K562 (cell line): ENCODE results near the gene NR3C1. TPM values are rescaled to one million over a fixed set of nuclear protein-coding genes. Genes with fewer than 3 reads are reported as not detected.

Experiments used
- CEBPB ChIP-seq: fragments of 450-650 bp; IDR thresholded peaks from 2 replicates; pipeline ENCODE4 v1.6.1; 2016; ENCODE audit warnings: missing genetic modification characterization, missing compliant biosample characterization
- ELF1 ChIP-seq: fragments of 200-800 bp; sonication (Bioruptor generic); IDR thresholded peaks from 2 replicates; pipeline ENCODE4 v1.6.1; 2016; ENCODE audit warnings: missing genetic modification characterization, missing compliant biosample characterization
- ELF2 ChIP-seq: fragments of 250-450 bp; sonication (Bioruptor Pico); IDR thresholded peaks from 2 replicates; pipeline ENCODE4 v1.5.0; 2021; ENCODE audit warnings: mild to moderate bottlenecking
- ELF4 ChIP-seq: fragments of 450-650 bp; formaldehyde crosslinking; IDR thresholded peaks from 2 replicates; pipeline ENCODE4 v1.4.0; 2022; ENCODE audit warnings: missing genetic modification characterization
- ESRRB ChIP-seq: fragments of 250-450 bp; sonication (Bioruptor Pico); IDR thresholded peaks from 2 replicates; pipeline ENCODE4 v1.5.0; 2020; ENCODE audit warnings: mild to moderate bottlenecking, moderate library complexity, borderline replicate concordance
- FOS ChIP-seq: IDR thresholded peaks from 3 replicates; pipeline ENCODE4 v1.6.1; 2011; ENCODE audit not compliant: insufficient read length; ENCODE audit errors: extremely low read depth
- HDAC6 ChIP-seq: IDR thresholded peaks from 2 replicates; pipeline ENCODE4 v1.6.1; 2012; ENCODE audit warnings: low read depth, mild to moderate bottlenecking, control low read depth, inconsistent platforms, low read length, moderate library complexity
- HDAC8 ChIP-seq: fragments of 450-650 bp; IDR thresholded peaks from 2 replicates; pipeline ENCODE4 v1.6.1; 2016; ENCODE audit warnings: mild to moderate bottlenecking, missing genetic modification characterization, moderate library complexity, missing compliant biosample characterization
- MTF1 ChIP-seq: fragments of 250-450 bp; sonication (Bioruptor Pico); IDR thresholded peaks from 2 replicates; pipeline ENCODE4 v1.9.0; 2021; ENCODE audit warnings: moderate library complexity, mild to moderate bottlenecking, inconsistent platforms, borderline replicate concordance
- OTX1 ChIP-seq: fragments of 450-650 bp; formaldehyde crosslinking; IDR thresholded peaks from 2 replicates; pipeline ENCODE4 v1.4.0; 2022; ENCODE audit warnings: mild to moderate bottlenecking
- SIN3B ChIP-seq: fragments of 450-650 bp; IDR thresholded peaks from 2 replicates; pipeline ENCODE4 v1.6.1; 2017; ENCODE audit warnings: low read depth, mild to moderate bottlenecking, moderate library complexity
- SMAD3 ChIP-seq: fragments of 450-650 bp; formaldehyde crosslinking; conservative IDR thresholded peaks from 2 replicates; pipeline ENCODE4 v1.4.0; 2020; ENCODE audit warnings: mild to moderate bottlenecking
- SRSF7 ChIP-seq: fragments of 200-400 bp; formaldehyde crosslinking; optimal IDR thresholded peaks from 2 replicates; pipeline ENCODE3; 2017; ENCODE audit warnings: mild to moderate bottlenecking, low read depth, low read length
- TBL1XR1 ChIP-seq, 2 experiments: IDR thresholded peaks; 2 replicates each; pipeline ENCODE4 v1.6.1; 2012; ENCODE audit warnings: improper control_type of control experiment in 2 of 2, low read length in 2 of 2, mild to moderate bottlenecking in 1 of 2
- TEAD2 ChIP-seq: fragments of 450-650 bp; IDR thresholded peaks from 2 replicates; pipeline ENCODE4 v1.6.1; 2016; ENCODE audit warnings: missing genetic modification characterization, control low read depth, missing compliant biosample characterization
- XRCC5 ChIP-seq: fragments of 200-400 bp; formaldehyde crosslinking; IDR thresholded peaks from 2 replicates; pipeline ENCODE4 v1.6.1; 2017; ENCODE audit warnings: low read depth, mild to moderate bottlenecking, low read length
- ZC3H8 ChIP-seq: fragments of 450-650 bp; IDR thresholded peaks from 2 replicates; pipeline ENCODE4 v1.6.1; 2017
- polyA plus RNA-seq, 8 experiments: library from polyadenylated mRNA; depleted of rRNA in 4 of 8; stranded (reverse) in 5 of 8; unstranded in 3 of 8; fragments of >200 nt; fragmentation: Nextera tagmentation in 2 of 8; fragmentation: Illumina TruSeq in 1 of 8; extraction: Ambion mirVana in 2 of 8; extraction: Trizol in 1 of 8; gene quantifications; 2 replicates each; pipeline versions ENCODE4 v1.2.1 to v1.2.3, GENCODE V29; 2011 to 2014; ENCODE audit warnings: inconsistent platforms in 1 of 8, missing spikeins in 1 of 8
- total RNA-seq, 7 experiments: library from RNA; depleted of rRNA in 6 of 7; stranded (reverse); fragments of >200 nt in 6 of 7; fragmentation: Illumina TruSeq in 2 of 7; extraction: Trizol in 2 of 7; gene quantifications; 2 replicates each; pipeline versions ENCODE4 v1.2.1 to v1.2.3, GENCODE V29; 2011 to 2021; ENCODE audit warnings: low replicate concordance in 1 of 7
- TF ChIP-seq, protein P1 (sequence below): fragments of 450-650 bp; formaldehyde crosslinking; IDR thresholded peaks from 2 replicates; pipeline ENCODE4 v1.4.0; 2020; ENCODE audit warnings: mild to moderate bottlenecking, moderate library complexity
- TF ChIP-seq, protein P2 (sequence below): fragments of 450-650 bp; IDR thresholded peaks from 2 replicates; pipeline ENCODE4 v1.7.1; 2018; ENCODE audit warnings: mild to moderate bottlenecking, low read depth; ENCODE audit not compliant: partially characterized antibody
- TF ChIP-seq, protein P3 (sequence below): fragments of 450-650 bp; IDR thresholded peaks from 2 replicates; pipeline ENCODE4 v1.6.1; 2018; ENCODE audit warnings: mild to moderate bottlenecking, low read depth; ENCODE audit not compliant: partially characterized antibody
- TF ChIP-seq, protein P4 (sequence below): fragments of 450-650 bp; formaldehyde crosslinking; IDR thresholded peaks from 2 replicates; pipeline ENCODE4 v1.4.0; 2022; ENCODE audit warnings: mild to moderate bottlenecking, moderate library complexity

NR3C1 gene
- total and polyA plus RNA-seq, 9 of the 15 experiments (the other 6 are each of a cell fraction or from before 2014, with no cell fraction given) = 8.2 to 36.0 (median 15.0) TPM

DNA sequence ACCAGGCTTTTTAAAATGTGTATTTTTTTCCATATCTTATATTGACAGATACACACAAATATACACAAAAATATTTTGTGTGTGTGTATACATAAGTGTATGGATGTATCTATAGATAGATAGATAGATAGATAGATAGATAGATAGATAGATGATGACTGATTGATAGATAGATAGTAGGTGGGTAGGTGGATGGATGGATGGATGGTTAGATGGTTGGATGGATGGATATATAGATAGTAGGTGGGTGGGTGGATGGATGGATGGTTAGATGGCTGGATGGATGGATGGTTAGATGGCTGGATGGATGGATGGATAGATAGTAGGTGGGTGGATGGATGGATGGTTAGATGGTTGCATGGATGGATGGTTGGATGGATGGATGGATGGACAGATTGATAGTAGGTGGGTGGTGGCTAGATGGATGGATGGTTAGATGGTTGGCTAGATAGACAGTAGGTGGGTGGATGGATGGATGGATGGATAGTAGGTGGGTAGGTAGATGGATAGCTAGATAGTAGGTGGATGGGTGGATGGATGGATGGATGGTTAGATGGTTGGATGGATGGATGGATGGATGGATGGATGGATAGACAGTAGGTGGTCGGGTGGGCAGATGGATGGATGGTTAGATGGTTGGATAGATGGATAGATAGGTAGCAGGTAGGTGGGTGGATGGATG, 156.2 kb downstream of the NR3C1 start (continued):
- TF ChIP-seq ELF4 (CRISPR knock-in tag) = 0 out of 2 replicates have a peak, but pooled peaks have one; percentile 32
- no peak for TF ChIP-seq XRCC5
- TF ChIP-seq, protein P1, sequence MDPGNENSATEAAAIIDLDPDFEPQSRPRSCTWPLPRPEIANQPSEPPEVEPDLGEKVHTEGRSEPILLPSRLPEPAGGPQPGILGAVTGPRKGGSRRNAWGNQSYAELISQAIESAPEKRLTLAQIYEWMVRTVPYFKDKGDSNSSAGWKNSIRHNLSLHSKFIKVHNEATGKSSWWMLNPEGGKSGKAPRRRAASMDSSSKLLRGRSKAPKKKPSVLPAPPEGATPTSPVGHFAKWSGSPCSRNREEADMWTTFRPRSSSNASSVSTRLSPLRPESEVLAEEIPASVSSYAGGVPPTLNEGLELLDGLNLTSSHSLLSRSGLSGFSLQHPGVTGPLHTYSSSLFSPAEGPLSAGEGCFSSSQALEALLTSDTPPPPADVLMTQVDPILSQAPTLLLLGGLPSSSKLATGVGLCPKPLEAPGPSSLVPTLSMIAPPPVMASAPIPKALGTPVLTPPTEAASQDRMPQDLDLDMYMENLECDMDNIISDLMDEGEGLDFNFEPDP (CRISPR knock-in tag) = no peak
- TF ChIP-seq ELF2 (CRISPR knock-in tag) = no peak
- TF ChIP-seq MTF1 (CRISPR knock-in tag) = no peak
- 0 out of 2 replicates have a peak, but pooled peaks have one; percentile 13 for TF ChIP-seq OTX1
- TF ChIP-seq TBL1XR1 (IDR thresholded peaks at IDR 0.05; ENCODE audit: low read length in 2 of 2) = no peak
- no peak for TF ChIP-seq SRSF7
- TF ChIP-seq, protein P2, sequence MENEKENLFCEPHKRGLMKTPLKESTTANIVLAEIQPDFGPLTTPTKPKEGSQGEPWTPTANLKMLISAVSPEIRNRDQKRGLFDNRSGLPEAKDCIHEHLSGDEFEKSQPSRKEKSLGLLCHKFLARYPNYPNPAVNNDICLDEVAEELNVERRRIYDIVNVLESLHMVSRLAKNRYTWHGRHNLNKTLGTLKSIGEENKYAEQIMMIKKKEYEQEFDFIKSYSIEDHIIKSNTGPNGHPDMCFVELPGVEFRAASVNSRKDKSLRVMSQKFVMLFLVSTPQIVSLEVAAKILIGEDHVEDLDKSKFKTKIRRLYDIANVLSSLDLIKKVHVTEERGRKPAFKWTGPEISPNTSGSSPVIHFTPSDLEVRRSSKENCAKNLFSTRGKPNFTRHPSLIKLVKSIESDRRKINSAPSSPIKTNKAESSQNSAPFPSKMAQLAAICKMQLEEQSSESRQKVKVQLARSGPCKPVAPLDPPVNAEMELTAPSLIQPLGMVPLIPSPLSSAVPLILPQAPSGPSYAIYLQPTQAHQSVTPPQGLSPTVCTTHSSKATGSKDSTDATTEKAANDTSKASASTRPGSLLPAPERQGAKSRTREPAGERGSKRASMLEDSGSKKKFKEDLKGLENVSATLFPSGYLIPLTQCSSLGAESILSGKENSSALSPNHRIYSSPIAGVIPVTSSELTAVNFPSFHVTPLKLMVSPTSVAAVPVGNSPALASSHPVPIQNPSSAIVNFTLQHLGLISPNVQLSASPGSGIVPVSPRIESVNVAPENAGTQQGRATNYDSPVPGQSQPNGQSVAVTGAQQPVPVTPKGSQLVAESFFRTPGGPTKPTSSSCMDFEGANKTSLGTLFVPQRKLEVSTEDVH = no peak
- no peak for TF ChIP-seq ZC3H8
- TF ChIP-seq SIN3B = no peak
- TF ChIP-seq, protein P3, sequence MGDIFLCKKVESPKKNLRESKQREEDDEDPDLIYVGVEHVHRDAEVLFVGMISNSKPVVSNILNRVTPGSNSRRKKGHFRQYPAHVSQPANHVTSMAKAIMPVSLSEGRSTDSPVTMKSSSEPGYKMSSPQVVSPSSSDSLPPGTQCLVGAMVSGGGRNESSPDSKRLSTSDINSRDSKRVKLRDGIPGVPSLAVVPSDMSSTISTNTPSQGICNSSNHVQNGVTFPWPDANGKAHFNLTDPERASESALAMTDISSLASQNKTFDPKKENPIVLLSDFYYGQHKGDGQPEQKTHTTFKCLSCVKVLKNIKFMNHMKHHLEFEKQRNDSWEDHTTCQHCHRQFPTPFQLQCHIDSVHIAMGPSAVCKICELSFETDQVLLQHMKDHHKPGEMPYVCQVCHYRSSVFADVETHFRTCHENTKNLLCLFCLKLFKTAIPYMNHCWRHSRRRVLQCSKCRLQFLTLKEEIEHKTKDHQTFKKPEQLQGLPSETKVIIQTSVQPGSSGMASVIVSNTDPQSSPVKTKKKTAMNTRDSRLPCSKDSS = no peak
- TF ChIP-seq SMAD3 (CRISPR knock-in tag) = no peak
- TF ChIP-seq ESRRB = no peak
- no peak for TF ChIP-seq FOS
- no peak for TF ChIP-seq ELF1
- TF ChIP-seq CEBPB (tag) = no peak
- TF ChIP-seq HDAC8 (tag) = no peak
- no peak for TF ChIP-seq HDAC6
- TF ChIP-seq, protein P4, sequence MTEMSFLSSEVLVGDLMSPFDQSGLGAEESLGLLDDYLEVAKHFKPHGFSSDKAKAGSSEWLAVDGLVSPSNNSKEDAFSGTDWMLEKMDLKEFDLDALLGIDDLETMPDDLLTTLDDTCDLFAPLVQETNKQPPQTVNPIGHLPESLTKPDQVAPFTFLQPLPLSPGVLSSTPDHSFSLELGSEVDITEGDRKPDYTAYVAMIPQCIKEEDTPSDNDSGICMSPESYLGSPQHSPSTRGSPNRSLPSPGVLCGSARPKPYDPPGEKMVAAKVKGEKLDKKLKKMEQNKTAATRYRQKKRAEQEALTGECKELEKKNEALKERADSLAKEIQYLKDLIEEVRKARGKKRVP = no peak
- TF ChIP-seq TEAD2 (tag) = no peak
